ENCODE results near the gene SHB.

SHB gene

DNA sequence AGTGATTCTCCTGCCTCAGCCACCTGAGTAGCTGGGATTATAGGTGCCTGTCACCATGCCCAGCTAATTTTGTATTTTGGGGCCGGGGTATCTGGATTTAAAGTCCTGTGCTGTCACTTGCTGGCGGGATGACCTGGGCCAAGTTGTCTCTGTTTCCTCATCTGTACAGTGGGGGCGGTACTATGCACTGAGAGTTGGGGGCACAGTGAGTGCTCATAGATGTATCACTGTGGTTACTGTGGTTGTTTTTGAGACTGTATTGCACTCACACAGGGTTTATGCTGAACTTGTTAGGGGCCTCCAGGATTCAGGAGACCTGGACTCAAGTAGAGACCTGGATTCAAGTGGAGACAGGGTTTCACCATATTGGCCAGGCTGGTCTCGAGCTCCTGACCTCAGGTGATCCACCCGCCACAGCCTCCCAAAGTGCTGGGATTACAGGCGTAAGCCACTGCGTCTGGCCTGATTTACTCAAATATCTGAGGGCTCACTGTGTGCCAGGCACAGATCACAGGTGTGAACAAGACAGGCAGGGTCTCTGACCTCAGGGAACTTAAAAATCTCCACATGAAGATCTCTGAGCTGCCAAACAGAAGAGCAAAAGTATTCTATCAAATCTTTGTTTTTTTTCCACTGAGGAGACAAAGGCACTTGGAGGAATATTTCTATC lies 103.2 kb downstream of the SHB start:
- DNase-seq, result peak; percentile 73

DNA sequence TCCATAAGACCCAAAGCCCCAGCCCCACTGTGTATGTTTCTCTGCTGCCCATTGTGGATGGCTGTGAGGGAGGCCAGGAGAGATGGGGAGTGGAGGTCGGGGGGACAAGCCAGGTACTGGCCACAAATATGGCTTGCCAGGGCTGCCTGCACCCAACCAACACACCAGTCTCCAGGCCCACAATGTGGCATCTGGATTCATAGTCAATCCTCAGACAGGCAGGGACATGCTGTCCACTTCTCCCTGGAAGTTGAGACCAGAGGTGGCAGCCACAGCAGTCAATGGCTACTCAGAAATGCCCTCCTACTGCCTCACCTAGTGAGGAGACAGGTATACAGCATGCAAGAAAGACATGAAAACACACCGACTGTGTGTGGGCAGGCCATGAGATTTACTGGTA lies 103.9 kb downstream of the SHB start:
- no peak for DNase-seq

DNA sequence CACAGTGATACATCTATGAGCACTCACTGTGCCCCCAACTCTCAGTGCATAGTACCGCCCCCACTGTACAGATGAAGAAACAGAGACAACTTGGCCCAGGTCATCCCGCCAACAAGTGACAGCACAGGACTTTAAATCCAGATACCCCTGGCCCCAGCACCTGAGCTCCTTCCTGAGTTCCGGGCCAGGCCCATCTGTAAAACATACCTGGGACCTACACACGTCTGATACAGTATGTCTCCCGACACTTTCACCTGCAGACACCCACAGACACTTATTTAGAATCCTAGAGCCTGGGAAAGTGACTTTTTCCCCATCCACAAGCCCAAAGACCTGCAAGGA lies 104.3 kb downstream of the SHB start:
- no peak for DNase-seq

DNA sequence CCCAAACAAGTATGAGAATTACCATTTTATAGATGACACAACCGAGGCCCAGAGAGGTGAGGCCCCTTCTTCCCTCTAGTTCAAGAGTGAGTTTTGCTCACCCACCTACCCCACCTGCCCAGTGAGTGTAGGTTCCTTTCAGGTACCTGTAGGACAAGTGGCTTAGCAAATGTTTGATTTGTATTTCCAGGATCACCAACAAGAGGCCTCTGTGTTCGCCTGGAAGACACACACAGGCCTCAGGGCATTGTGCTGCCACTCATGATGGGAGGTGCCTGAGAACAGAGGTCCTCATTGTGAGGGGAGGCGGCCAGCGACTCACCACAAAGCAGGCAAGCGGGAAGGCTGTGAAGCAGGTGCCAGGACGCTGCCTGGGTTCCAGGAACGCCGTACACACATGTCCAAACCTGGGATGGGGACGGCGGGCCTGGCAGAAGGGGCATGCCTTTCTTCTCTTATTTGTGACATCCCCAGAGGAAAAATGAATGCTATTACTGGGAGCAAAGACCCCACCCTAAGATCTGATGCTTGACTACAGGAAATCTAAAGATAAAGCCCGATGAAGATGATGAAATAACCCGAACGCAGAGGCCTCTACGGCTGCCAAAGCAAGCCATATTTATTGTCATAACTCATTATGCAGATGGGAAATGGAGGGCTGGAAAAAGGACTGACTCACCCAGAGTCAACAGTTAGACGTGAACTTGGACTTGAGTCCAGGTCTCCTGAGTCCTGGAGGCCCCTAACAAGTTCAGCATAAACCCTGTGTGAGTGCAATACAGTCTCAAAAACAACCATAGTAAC lies 104.9 kb downstream of the SHB start:
- peak; percentile 96 for DNase-seq

DNA sequence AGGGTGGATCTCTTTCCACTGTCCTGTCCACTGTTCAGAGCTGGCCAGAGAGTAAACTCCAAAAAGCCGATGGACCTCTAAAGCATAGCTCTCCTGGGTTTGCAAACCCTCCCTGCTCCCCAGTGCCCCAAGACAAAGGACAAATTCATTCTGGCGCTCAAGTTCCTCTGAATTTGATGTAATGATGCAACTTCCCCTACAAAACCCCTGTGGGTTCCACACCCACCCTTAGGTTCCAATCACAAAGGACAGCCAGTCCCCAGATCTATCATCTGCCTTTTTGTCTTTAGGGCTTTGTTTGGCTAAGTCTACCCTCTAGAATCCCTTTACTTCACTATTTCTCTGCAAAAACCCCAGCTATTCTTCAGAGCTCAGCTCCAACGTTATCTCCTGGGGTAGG lies 107.7 kb downstream of the SHB start:
- no peak for DNase-seq

DNA sequence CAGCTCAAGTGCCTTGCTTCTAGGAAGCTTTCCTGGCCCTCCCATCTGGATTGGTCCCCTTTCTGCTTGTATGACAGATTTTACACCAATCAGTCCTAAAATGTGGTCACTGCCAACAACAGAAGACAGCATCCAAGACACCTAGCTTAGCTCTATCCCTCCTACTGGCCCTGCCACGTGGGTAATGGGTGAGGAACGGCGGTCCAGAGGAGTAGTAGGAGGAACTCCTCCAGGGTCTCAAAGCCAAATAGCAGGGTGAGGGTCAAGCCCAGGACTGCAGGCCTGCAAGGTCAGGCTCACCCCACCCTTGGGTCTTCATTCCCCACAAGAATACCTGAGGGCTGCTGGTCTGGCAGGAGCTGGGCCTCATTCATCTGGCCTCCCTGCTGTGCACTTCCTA lies 108.4 kb downstream of the SHB start:
- DNase-seq, result no peak

DNA sequence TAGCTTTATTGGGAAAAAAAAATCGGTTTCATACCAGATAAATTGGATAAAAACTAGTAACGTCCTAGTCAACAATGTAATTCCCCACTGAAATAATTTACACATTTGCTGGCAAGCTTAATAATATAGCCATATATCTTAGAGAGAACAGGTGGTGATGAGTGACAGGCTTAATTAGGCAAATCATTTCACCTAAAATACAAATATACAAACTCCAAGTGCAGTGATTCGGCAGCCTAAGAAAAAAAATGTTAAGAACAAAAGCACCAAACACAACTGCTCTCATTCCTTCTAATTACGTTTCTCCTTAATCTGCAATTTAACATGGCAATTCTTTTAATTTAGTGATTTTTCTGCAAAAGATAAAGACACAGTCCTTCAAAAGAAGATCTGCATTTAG lies 109.1 kb downstream of the SHB start:
- DNase-seq, result no peak

DNA sequence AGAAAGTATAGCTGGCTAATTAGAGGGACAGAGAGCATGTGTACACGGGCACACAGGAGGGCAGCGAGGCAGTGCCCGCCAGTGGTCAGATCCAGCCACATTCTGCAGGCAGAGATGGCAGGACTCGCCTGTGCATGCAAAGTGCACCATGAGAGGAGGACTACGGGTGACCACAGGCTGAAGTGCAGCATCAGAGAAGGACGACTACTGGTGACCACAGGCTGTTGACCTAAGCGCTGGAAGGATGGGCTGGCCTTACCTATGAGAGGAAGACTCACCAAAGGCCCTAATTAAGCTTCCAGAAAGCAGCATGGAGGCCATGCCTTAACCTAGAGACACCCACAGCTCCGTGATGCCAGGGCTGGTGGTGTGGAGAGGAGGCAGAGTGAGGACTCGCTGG lies 110.9 kb downstream of the SHB start:
- no peak for DNase-seq

DNA sequence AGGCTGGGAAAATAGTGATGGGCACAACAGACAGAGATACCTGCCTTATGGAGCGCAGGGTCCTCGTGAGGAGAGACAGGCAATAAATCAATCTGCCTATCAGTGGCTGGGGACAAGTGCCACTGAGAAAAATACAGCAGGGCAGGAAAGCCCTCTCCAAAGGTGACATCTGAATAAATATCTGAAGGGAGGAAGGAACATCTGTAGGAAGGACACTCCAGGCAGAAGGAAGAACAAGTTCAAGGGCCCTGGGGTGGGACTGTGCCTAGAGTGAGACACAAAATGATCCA lies 111.4 kb downstream of the SHB start:
- no peak for DNase-seq

DNA sequence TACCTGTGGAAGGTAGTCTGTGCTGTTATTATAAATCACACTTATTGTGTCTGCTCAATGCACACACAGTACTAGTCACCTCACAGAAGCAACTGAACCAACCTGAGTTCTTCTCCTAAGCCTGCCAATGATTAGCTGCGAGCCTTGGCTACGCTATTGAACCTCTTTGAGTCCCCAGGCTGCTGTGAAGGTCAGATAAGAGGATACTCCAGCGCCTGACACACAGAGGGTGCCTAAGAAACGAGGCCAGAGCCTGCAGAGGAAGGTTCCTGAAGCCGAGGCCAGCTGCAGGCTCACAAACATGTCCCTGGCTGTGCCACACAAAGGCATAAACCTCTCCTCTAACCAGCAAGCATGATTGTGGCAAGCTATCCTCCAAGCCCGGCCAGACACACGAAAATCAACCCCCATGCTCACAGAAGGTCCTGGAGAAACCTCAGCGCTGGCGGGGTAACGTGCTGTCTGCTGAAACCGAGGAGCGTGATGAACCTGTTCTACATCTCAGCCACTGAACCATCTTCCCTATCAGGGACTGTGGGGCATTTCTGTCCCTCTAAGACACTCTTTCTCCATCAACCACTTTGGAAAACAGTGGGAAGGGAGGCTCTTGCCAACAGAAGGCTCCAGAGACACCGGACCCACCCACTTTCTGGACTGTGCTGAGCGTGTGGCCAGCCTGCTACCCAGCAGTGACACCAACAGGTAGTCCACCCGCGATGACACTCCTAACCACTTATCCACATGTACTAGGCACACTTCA lies 111.9 kb downstream of the SHB start:
- DNase-seq, result no peak

DNA sequence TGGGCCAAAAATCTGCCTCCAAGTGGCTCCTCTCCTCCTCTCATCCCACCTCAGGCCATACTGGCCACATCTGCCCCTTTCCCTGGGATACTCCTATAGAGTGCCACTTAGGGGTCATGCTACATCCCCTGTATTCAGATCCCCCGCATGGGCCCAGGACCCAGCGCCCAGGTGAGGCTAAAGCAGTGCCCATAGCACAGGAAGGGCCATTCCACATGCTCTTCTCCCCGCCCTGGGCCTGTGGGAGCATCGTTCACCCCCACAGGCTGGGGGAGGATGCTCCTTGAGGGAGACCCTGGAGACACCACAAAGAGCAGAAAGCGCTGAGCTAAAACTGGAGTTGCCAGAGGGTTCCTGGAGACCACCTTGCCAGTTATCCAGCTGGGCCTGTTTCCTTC lies 112.6 kb downstream of the SHB start:
- DNase-seq, result no peak

DNA sequence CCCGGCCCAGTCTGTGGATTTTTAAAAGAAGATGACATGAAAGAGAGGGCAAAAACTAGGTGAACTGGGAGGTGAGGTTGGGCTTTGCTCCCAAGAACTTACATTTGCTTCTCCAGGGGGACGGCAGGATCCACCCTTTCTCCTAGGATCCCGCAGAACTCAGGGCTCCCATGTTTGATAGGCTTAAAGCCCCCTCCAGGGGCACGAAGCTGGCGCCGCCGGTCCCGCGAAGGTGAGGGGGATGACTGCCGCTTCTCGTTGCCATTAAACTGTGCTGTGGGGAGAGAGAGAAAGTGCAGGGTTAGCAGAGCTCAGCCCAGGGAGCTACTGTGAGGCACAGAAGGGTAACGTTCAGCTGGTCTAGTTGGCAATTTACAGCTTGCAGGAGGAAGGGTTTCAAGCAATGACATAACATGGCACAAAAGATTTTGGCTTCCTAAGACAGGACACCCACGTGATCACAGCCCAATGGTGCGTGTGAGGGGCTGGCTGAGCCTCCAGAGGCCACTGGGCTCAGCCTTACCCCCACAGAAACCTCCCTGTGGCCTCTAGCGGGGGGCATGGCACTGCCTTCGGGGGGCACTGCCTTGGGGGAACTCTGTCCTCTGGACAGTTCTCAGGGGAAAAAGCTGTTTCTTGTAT lies 113.1 kb downstream of the SHB start:
- no peak for DNase-seq

DNA sequence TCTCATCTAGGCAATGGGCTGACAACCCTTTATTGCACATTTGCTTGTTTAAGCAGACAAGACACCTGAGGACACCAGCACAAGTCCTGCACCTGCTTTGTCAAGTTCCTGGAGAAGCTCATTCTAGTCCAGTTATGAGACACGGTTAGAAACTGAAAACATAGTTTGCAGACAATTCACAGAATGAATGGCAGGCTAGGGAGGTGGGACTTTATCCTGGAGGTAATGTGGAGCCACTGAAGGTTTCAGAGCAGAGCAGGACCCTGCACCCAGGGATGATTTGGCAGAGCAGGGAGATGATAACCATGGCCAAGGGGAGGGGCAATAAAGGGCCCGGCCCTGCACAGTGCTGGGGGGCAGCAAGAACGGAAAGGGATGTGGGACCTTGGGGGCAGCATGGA lies 114.4 kb downstream of the SHB start:
- DNase-seq, result no peak

DNA sequence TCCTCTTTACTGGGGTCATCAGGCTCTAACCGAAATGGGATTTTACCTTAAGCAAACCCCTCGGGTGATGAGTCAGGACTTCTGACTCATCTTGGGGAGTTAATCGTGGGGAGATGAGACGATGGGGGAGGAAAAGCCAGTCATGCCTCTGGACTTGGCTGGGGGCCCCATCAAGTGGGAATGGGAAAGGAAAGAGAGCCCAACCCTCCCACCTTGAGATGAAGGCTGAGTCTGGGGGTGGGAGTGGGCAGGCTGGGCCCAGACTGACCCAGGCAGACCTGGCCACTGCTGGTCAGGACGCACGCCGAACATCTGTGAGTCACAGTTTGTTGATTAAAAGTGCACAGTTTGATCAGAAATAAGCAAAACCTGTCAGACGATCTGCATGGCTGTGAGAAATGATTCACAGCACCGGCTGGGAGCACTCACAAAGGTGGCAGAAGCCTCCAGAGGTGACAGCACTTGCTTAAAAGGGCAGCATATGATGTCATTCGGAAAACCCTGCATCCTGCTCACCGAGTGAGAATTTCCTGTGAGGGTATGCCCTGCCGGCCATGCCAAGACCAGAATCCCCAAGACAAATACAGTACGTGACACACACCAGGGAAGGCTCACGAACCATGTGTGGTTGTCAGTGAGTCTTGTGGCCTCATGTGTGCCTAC lies 115.1 kb downstream of the SHB start:
- DNase-seq, result peak; percentile 96

DNA sequence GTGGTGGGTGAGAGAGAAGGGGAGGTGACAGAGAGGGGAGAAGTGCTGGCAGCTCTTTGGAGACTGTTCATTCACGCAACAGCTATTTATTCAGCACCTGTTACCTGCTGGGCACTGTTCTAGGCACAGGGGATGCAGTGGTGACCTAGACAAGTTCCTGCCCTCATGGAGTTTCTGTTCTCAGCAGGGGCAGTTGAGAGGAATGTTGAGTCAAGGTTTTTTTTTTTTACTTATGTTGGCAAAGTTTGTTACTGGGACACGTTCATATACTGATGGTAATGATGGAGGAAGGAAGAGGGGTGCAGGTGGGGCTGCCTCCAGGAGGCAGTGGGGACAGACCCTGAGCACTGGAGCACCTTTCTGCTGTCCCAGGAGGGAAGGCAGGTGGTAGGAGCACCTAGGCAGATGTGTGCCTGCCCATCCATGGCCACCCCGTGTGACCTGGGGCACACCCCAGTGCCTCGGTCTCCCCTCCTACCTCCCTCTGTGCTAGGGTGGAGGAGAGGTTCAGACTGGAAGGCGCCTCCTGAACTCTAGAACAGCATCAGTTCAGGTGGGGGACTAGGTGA lies 115.7 kb downstream of the SHB start:
- DNase-seq, result no peak

DNA sequence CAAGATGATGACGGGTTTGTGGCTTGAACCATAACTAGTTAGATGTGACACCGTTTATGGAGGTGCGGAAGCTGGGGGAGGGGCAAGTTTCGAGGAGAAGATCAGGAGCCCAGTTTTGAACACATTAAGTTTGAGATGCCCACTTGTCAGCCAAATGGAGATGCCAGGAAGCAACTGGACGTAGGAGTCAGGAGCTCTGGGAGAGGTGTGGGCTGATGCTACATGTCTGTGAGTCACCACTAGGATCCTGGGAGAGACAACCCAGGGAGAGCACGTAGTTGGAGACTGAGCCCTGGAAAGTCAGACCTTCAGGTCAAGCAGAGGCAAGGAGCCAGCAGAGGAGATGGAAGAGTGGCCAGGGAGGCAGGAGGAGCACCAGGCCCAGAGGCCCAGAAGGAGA lies 116.3 kb downstream of the SHB start:
- DNase-seq, result peak; percentile 73

DNA sequence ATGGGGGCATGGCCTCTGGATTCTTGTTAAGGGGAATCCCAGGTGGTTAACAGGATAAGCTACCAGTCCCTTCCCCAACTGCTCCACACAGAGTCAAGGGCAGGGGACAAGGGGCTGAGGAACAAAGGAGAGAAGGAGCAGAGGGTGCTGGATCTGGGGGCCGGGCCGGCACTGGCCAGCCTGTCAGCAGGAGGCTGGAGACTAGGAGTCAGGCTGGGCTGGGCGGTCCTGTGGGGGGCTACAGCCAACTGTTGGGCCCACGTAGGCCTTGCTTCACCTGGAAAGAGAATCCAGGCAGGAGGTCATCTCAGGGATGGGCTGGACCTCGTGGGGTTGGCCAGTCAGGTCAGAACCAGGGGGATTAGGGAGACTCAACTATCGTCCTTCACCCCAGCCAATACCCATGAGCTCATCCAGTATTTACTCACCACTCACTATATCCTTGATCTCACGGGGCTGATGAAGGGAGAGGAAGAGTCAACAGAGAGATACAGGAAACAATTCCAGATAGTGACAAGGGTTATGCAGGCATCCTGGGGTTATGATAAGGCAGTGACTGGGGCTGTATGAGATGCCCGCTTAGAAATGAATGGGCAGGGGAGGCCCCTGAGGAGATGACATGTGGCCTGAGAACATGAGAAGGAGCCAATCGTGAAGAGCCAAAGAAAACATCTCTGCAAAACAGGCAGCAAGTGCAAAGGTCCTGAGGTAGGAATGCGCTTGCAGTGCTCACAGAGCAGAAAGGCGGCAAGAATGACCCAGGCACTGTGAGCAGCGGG lies 117.2 kb downstream of the SHB start:
- no peak for DNase-seq

DNA sequence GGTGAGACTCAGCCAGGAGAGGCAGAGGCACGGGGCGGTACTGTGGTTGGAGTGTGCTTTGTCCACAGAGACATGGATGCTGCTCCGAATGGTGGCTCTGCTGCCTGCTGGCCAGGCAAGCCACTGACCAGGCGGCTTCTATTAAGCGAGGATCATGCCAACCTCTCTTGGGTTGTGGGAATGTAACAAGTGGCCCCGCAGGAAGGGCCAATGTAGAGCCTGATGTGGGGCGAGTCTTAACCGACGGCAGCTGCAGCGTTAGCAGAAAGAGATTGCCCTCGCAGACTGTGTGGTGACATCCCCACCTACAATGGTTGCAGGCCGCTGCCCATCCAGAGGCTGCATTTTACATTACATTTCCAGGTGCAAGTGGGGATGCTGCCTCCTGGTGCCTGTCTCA lies 118.5 kb downstream of the SHB start:
- no peak for DNase-seq

DNA sequence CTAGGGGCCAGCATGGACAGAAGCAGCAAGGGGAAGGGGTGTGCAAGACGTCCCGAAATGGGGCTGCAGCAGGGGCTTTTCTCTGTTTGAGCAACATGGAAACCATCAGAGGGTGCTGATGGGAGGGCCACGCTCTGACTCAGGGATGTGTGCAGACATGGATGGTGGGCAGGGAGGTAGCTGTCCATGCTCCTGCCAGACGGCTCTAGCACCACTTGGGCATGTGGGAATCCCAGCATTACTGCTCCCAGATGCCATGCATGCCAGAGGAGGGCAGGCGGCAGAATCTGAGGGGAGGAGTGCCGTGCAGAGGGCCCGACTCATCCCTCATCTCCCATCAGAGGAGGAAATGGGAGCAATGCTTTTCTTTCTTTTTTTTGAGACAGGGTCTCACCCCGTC lies 119.5 kb downstream of the SHB start:
- DNase-seq, result peak; percentile 40

DNA sequence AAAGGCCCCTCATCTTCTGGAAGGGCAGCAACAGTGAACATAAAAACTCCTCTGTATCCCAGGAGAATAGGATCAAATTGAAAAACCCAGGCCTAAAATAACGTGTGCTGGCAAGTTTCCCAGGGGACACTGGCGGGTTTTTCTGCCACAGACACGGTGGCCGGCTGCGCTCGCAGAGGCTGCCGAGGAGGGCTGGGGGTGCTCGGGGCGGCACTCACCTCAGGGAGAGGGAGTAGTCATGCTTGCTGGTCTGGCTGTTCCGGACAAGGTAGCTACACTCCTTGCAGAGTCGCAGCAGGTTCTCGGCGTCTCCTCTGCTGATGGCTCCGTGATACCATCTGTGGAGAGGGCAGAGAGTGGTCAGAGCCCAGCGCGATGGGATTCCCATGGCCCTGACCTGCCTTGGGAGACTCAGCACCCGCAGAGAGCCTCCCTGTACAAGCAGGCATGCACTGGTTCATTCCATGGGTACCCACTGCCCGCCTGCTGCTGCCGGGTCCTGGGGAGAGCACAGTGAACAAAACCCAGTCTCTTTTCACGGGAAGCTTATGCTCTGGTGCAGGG lies 120.5 kb downstream of the SHB start:
- no peak for DNase-seq

DNA sequence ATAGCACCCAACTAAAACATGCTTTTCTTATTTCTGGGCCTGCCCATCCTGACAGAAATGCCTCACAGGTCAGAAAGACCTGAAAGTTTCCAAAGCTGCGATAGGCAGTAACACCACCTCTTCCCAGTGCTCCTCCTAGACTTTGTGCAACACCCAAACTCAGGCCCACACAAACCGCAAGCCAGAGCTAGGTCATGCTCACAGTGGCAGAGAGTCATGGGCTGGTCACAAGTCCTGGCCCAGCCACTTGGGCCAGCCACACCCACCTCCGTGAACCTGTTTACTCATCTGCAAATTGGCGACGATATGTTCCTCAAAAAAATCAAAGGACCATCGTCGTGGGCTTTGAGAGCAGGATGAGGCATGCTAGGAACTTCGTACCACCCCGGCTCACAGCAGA lies 121.0 kb downstream of the SHB start:
- DNase-seq, result no peak

DNA sequence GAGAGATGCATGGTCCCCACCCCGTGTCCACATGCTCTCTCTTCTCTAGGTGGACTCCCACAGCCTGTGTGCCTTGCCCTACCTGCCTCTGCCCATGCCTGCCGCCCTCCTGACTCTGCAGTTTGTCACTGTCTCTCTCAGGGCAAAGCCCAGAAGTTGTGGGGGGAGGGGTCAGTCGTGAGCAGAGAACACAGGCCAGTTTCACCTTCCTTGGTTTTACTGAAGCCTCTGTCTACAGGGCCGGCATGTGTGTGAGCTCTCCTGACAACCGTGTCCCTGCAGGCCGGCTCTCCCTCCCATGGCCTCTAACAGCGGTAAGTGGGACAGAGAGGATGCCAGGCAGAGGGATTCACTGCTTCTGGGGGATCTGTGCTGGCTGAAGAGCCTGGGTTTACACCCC lies 121.6 kb downstream of the SHB start:
- DNase-seq, result no peak
